ENCODE results near the gene BEX3.

Gene BEX3

GRCh38 chrX:103362474-103362873 lies 13.9 kb upstream of the BEX3 start:
- Histone ChIP-seq H3K4me3 (replicated peaks; ENCODE audit: insufficient read depth, low read length) (no peak overlapping the region), H3K27me3 (ENCODE audit: insufficient read depth, poor library complexity, severe bottlenecking) (peaks cover 4% of the 10 kb centered on the region), H3K27ac (replicated peaks) (no peak overlapping the region)
- TF ChIP-seq SPI1 (IDR thresholded peaks at IDR 0.05; ENCODE audit: borderline replicate concordance, low read depth) (no peak), GABPA (IDR thresholded peaks at IDR 0.05; ENCODE audit: low read depth) (no peak), POLR2AphosphoS5 (IDR thresholded peaks at IDR 0.05; ENCODE audit: low read depth) (no peak)
- TF ChIP-seq, protein P1, sequence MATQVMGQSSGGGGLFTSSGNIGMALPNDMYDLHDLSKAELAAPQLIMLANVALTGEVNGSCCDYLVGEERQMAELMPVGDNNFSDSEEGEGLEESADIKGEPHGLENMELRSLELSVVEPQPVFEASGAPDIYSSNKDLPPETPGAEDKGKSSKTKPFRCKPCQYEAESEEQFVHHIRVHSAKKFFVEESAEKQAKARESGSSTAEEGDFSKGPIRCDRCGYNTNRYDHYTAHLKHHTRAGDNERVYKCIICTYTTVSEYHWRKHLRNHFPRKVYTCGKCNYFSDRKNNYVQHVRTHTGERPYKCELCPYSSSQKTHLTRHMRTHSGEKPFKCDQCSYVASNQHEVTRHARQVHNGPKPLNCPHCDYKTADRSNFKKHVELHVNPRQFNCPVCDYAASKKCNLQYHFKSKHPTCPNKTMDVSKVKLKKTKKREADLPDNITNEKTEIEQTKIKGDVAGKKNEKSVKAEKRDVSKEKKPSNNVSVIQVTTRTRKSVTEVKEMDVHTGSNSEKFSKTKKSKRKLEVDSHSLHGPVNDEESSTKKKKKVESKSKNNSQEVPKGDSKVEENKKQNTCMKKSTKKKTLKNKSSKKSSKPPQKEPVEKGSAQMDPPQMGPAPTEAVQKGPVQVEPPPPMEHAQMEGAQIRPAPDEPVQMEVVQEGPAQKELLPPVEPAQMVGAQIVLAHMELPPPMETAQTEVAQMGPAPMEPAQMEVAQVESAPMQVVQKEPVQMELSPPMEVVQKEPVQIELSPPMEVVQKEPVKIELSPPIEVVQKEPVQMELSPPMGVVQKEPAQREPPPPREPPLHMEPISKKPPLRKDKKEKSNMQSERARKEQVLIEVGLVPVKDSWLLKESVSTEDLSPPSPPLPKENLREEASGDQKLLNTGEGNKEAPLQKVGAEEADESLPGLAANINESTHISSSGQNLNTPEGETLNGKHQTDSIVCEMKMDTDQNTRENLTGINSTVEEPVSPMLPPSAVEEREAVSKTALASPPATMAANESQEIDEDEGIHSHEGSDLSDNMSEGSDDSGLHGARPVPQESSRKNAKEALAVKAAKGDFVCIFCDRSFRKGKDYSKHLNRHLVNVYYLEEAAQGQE (IDR thresholded peaks at IDR 0.05; ENCODE audit: insufficient replicate concordance, low read depth): no peak
- TF ChIP-seq, protein P2, sequence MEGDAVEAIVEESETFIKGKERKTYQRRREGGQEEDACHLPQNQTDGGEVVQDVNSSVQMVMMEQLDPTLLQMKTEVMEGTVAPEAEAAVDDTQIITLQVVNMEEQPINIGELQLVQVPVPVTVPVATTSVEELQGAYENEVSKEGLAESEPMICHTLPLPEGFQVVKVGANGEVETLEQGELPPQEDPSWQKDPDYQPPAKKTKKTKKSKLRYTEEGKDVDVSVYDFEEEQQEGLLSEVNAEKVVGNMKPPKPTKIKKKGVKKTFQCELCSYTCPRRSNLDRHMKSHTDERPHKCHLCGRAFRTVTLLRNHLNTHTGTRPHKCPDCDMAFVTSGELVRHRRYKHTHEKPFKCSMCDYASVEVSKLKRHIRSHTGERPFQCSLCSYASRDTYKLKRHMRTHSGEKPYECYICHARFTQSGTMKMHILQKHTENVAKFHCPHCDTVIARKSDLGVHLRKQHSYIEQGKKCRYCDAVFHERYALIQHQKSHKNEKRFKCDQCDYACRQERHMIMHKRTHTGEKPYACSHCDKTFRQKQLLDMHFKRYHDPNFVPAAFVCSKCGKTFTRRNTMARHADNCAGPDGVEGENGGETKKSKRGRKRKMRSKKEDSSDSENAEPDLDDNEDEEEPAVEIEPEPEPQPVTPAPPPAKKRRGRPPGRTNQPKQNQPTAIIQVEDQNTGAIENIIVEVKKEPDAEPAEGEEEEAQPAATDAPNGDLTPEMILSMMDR (IDR thresholded peaks at IDR 0.05; ENCODE audit: insufficient read depth, low read length): no peak
- DNase-seq (ENCODE audit: low read depth in 1 of 2, low spot score in 1 of 2): no peak

GRCh38 chrX:103363046-103363445 lies 13.3 kb upstream of the BEX3 start:
- H3K27ac ChIP-seq (replicated peaks): no peak overlapping the region
- DNase-seq (ENCODE audit: low read depth in 1 of 2, low spot score in 1 of 2): no peak
- TF ChIP-seq, protein P1 (IDR thresholded peaks at IDR 0.05; ENCODE audit: insufficient replicate concordance, low read depth): no peak
- TF ChIP-seq GABPA (IDR thresholded peaks at IDR 0.05; ENCODE audit: low read depth): no peak
- TF ChIP-seq POLR2AphosphoS5 (IDR thresholded peaks at IDR 0.05; ENCODE audit: low read depth): no peak
- TF ChIP-seq SPI1 (IDR thresholded peaks at IDR 0.05; ENCODE audit: borderline replicate concordance, low read depth): no peak

GRCh38 chrX:103367502-103367901 lies 8.8 kb upstream of the BEX3 start:
- H3K27me3 ChIP-seq (ENCODE audit: insufficient read depth, poor library complexity, severe bottlenecking): no peaks in the 10 kb centered on the region
- no peak overlapping the region for H3K27ac ChIP-seq (replicated peaks)
- TF ChIP-seq, protein P2 (IDR thresholded peaks at IDR 0.05; ENCODE audit: insufficient read depth, low read length): no peak
- TF ChIP-seq GABPA (IDR thresholded peaks at IDR 0.05; ENCODE audit: low read depth): no peak
- TF ChIP-seq, protein P1 (IDR thresholded peaks at IDR 0.05; ENCODE audit: insufficient replicate concordance, low read depth): no peak
- TF ChIP-seq SPI1 (IDR thresholded peaks at IDR 0.05; ENCODE audit: borderline replicate concordance, low read depth): no peak
- TF ChIP-seq POLR2AphosphoS5 (IDR thresholded peaks at IDR 0.05; ENCODE audit: low read depth): no peak
- DNase-seq (ENCODE audit: low read depth in 1 of 2, low spot score in 1 of 2): no peak
- no peak overlapping the region for H3K4me3 ChIP-seq (replicated peaks; ENCODE audit: insufficient read depth, low read length)

More at GRCh38 chrX:103363046-103363445, 13.3 kb upstream of the BEX3 start:
- Histone ChIP-seq H3K27me3 (ENCODE audit: insufficient read depth, poor library complexity, severe bottlenecking) (no peaks in the 10 kb centered on the region), H3K4me3 (replicated peaks; ENCODE audit: insufficient read depth, low read length) (no peak overlapping the region)
